Activated B cell treated with CpG ODN at 0.5 μM for 24 hours (primary cell): Measurements from ENCODE around the gene ASAP3. TPM values are rescaled to one million over a fixed set of nuclear protein-coding genes. Genes with fewer than 3 reads are reported as not detected.

Source experiments
- ATAC-seq: fragments of 200-7000 bp; cut with Tn5 transposase; one replicate; pipeline ENCODE4 v1.10.0; 2021; ENCODE audit warnings: low read depth, mild to moderate bottlenecking, moderate library complexity
- CTCF ChIA-PET: fragments of 350-600 bp; sonication (Branson Sonifier 250); formaldehyde crosslinking; loops from one replicate; lab custom pipeline; 2021; ENCODE audit warnings: antibody characterized with exemption; lab: Charles Lee
- POLR2A ChIA-PET: fragments of 350-600 bp; sonication (Branson Sonifier 250); formaldehyde crosslinking; loops from one replicate; lab custom pipeline; 2021; ENCODE audit warnings: antibody characterized with exemption; lab: Charles Lee
- DNase-seq: peaks from one replicate; pipeline ENCODE4 v3.0.0; 2022
- H3K27ac Mint-ChIP-seq: one replicate; pipeline ENCODE4 v1.8.0; 2020; ENCODE audit warnings: mixed read lengths
- H3K27me3 Mint-ChIP-seq: one replicate; pipeline ENCODE4 v1.8.0; 2021; ENCODE audit warnings: mixed read lengths
- H3K36me3 Mint-ChIP-seq: one replicate; pipeline ENCODE4 v1.8.0; 2021; ENCODE audit warnings: low read depth, mixed read lengths
- H3K4me1 Mint-ChIP-seq: one replicate; pipeline ENCODE4 v1.8.0; 2021; ENCODE audit warnings: mixed read lengths
- H3K4me3 Mint-ChIP-seq: one replicate; pipeline ENCODE4 v1.8.0; 2020; ENCODE audit warnings: mild to moderate bottlenecking, mixed read lengths
- H3K9me3 Mint-ChIP-seq: one replicate; pipeline ENCODE4 v1.8.0; 2020; ENCODE audit warnings: mixed read lengths
- intact Hi-C: fragments of 100-400 bp; cut with micrococcal nuclease; formaldehyde crosslinking; loops from one replicate; pipeline ENCODE4 v1.15.1; 2024
- total RNA-seq: library from RNA; stranded (reverse); gene quantifications from 2 replicates; pipeline ENCODE4 v1.2.3, GENCODE V29; 2022
- TF ChIP-seq, protein P1 (sequence below): fragments of 200-600 bp; IDR thresholded peaks from one replicate; pipeline ENCODE4 v1.8.0; 2022; ENCODE audit warnings: antibody characterized with exemption, mild to moderate bottlenecking

The ASAP3 gene
- total RNA-seq, 1 donor from 2014 or later = 3.1 TPM

DNA sequence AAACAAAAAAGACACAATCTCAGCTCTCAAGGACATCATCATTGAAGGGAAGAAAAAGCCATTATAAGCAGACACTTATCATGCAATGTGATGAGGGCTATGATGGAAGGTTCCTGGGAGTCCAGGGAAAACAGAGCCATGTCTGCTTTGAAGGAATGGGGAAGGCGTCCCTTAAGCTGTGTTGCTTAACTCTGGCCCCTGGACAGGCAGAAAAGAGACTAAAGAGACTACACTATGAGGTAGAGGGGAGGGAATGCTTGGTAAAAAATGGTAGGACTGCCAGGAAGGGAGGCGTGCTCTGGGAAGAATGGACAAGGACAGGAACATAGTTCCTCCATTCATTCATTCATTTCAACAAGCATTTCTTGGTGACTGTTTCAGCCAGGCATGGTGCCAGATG is 21.2 kb downstream of the ASAP3 start:
- Mint-ChIP-seq H3K4me1 (no peaks in the 10 kb centered on the region), H3K36me3 (no peaks in the 10 kb centered on the region), H3K4me3 (no peak overlapping the region), H3K27me3 (peaks cover 5% of the 10 kb centered on the region), H3K9me3 (no peaks in the 10 kb centered on the region), H3K27ac (no peak overlapping the region)
- ChIA-PET POLR2A (no interaction called here), CTCF (no interaction called here)
- TF ChIP-seq, protein P1, sequence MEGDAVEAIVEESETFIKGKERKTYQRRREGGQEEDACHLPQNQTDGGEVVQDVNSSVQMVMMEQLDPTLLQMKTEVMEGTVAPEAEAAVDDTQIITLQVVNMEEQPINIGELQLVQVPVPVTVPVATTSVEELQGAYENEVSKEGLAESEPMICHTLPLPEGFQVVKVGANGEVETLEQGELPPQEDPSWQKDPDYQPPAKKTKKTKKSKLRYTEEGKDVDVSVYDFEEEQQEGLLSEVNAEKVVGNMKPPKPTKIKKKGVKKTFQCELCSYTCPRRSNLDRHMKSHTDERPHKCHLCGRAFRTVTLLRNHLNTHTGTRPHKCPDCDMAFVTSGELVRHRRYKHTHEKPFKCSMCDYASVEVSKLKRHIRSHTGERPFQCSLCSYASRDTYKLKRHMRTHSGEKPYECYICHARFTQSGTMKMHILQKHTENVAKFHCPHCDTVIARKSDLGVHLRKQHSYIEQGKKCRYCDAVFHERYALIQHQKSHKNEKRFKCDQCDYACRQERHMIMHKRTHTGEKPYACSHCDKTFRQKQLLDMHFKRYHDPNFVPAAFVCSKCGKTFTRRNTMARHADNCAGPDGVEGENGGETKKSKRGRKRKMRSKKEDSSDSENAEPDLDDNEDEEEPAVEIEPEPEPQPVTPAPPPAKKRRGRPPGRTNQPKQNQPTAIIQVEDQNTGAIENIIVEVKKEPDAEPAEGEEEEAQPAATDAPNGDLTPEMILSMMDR = no peak
- no peak for DNase-seq
- intact Hi-C loops = no loop called here
- ATAC-seq = no peak

DNA sequence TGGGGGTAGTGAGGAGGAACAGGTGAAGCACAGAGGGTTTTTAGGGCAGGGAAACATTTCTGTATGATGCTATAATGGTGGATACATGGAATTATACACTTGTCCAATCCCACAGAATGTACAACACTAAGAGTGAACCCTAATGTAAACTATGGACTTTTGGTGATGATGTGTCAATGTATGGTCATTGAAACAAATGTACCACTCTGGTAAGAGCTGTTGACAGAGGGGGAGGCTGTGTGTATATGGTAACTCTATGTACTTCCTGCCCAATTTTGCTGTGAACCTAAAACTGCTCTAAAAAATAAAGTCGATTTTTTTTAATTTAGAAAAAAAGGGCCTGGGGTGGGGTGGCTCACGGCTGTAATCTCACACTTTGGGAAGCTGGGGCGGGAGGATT is 22.9 kb downstream of the ASAP3 start:
- Mint-ChIP-seq H3K27ac (no peak overlapping the region), H3K4me3 (no peak overlapping the region), H3K4me1 (no peaks in the 10 kb centered on the region), H3K27me3 (peaks cover 5% of the 10 kb centered on the region), H3K9me3 (no peaks in the 10 kb centered on the region), H3K36me3 (no peaks in the 10 kb centered on the region)
- DNase-seq = no peak
- TF ChIP-seq, protein P1 = no peak
- POLR2A ChIA-PET = no interaction called here
- ATAC-seq = no peak
- CTCF ChIA-PET = no interaction called here
- intact Hi-C loops = no loop called here

DNA sequence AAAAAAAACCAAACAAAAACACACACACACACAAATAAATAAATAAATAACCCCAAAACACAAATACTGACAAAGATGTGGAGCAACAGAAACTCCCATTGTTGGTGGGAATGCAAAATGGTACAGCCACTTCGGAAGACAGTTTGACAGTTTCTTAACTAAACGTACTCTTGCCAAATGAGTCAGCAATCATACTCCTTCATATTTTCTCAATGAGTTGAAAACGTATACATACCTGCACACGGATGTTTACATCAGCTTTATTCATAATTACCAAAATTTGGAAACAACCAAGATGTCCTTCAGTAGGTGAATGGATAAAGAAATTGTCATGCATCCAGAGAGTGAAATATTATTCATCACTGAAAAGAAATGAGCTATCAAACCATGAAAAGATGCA is 23.5 kb downstream of the ASAP3 start:
- TF ChIP-seq, protein P1 = no peak
- peaks cover 7% of the 10 kb centered on the region for H3K27me3 Mint-ChIP-seq
- intact Hi-C loops = no loop called here
- DNase-seq = no peak
- no peak overlapping the region for H3K4me3 Mint-ChIP-seq
- ATAC-seq = no peak
- no peaks in the 10 kb centered on the region for H3K36me3 Mint-ChIP-seq
- H3K4me1 Mint-ChIP-seq = no peaks in the 10 kb centered on the region
- CTCF ChIA-PET = no interaction called here
- POLR2A ChIA-PET = no interaction called here
- H3K27ac Mint-ChIP-seq = no peak overlapping the region
- no peaks in the 10 kb centered on the region for H3K9me3 Mint-ChIP-seq

DNA sequence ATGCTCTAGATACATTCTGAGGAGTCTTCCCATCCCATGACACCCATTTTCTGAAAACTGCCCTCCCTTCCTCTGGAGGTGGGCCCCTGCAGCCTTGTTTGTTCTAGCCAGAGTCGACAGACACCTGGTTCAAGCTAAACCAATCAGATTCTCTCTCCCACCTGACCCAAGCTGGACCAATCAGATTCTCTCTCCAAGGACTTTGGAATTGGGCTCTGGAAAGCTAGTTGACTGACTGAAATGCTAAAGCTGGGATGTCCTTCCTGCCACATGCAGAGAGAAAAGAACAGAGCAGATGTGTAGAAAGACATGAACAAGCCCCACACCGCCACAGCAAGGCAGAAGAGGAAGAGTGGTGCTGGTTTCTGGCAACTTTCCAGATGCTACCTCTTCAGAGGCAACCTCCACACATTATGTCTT is 24.6 kb downstream of the ASAP3 start:
- ChIA-PET CTCF (no interaction called here), POLR2A (no interaction called here)
- ATAC-seq = no peak

DNA sequence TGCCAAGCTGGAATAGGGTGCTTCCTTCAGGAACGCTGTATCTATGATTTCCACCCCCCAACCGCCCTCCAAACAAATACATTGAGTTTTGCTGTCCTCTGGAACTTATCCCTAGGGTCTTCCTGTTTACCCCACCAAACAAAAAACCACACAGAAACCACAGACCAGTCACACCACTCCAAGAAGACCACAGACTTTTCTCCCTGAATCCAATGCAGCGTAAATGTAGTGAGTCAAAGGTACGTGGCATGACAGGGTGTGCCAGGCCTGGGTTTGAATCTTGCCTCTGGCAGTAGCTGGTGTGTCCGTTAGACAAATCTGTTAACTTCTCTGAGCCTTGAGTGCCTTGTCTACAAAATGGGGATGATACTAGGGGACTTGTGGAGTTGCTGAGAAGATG is 27.8 kb downstream of the ASAP3 start:
- intact Hi-C loops = no loop called here
- Mint-ChIP-seq H3K27me3 (peaks cover 8% of the 10 kb centered on the region), H3K27ac (no peak overlapping the region), H3K9me3 (no peaks in the 10 kb centered on the region), H3K4me1 (no peaks in the 10 kb centered on the region), H3K36me3 (no peaks in the 10 kb centered on the region), H3K4me3 (no peak overlapping the region)
- POLR2A ChIA-PET = no interaction called here
- CTCF ChIA-PET = no interaction called here
- DNase-seq (no peak), ATAC-seq (no peak)
- TF ChIP-seq, protein P1 = no peak

More for the DNA sequence above, 24.6 kb downstream of the ASAP3 start:
- DNase-seq = no peak
- Mint-ChIP-seq H3K4me3 (no peak overlapping the region), H3K27ac (no peak overlapping the region), H3K4me1 (no peaks in the 10 kb centered on the region), H3K9me3 (no peaks in the 10 kb centered on the region), H3K27me3 (peaks cover 13% of the 10 kb centered on the region), H3K36me3 (no peaks in the 10 kb centered on the region)
- intact Hi-C loops = no loop called here
- TF ChIP-seq, protein P1 = no peak
